H9 (cell line): ENCODE results near the gene KCNH5. TPM values are rescaled to one million over a fixed set of nuclear protein-coding genes. Genes with fewer than 3 reads are reported as not detected.

Experiments
- DNase-seq: peaks from one replicate; pipeline ENCODE4 v3.0.0-alpha.2; 2017
- H2AFZ ChIP-seq: one replicate; pipeline ENCODE4 v1.6.1; 2013; ENCODE audit warnings: mild to moderate bottlenecking, low read length, control low read depth, moderate library complexity
- H2AK5ac ChIP-seq: 2 replicates; pipeline ENCODE4 v1.6.1; 2013; ENCODE audit warnings: low read length, control low read depth, mixed read lengths; ENCODE audit not compliant: insufficient read length
- H2BK120ac ChIP-seq: one replicate; pipeline ENCODE4 v1.6.1; 2013; ENCODE audit warnings: low read depth, mild to moderate bottlenecking, low read length, control low read depth, inconsistent platforms; ENCODE audit not compliant: poor library complexity, severe bottlenecking
- H2BK12ac ChIP-seq: 2 replicates; pipeline ENCODE4 v1.6.1; 2013; ENCODE audit warnings: low read length, control low read depth, mixed read lengths, low read depth; ENCODE audit not compliant: insufficient read length
- H2BK15ac ChIP-seq: 2 replicates; pipeline ENCODE4 v1.6.1; 2013; ENCODE audit warnings: low read depth, low read length, control low read depth
- H2BK20ac ChIP-seq: one replicate; pipeline ENCODE4 v1.6.1; 2013; ENCODE audit warnings: low read depth, mild to moderate bottlenecking, low read length, control low read depth, inconsistent platforms; ENCODE audit not compliant: poor library complexity, severe bottlenecking
- H2BK5ac ChIP-seq: 2 replicates; pipeline ENCODE4 v1.6.1; 2013; ENCODE audit warnings: low read length, control low read depth, mixed read lengths; ENCODE audit not compliant: insufficient read length
- H3K14ac ChIP-seq: 2 replicates; pipeline ENCODE4 v1.6.1; 2013; ENCODE audit warnings: low read length, control low read depth; ENCODE audit not compliant: insufficient read depth
- H3K18ac ChIP-seq: 2 replicates; pipeline ENCODE4 v1.6.1; 2013; ENCODE audit warnings: low read depth, mild to moderate bottlenecking, mixed read lengths, low read length, control low read depth; ENCODE audit not compliant: insufficient read length
- H3K23ac ChIP-seq: 2 replicates; pipeline ENCODE4 v1.6.1; 2013; ENCODE audit warnings: low read length, control low read depth, mixed read lengths, low read depth; ENCODE audit not compliant: insufficient read length
- H3K23me2 ChIP-seq: 2 replicates; pipeline ENCODE4 v1.6.1; 2013; ENCODE audit warnings: low read depth, mild to moderate bottlenecking, mixed read lengths, low read length, control low read depth; ENCODE audit not compliant: insufficient read length, poor library complexity, severe bottlenecking
- H3K27ac ChIP-seq: 2 replicates; pipeline ENCODE4 v1.5.1; 2013; ENCODE audit warnings: low read length, control low read depth, mixed read lengths, low read depth; ENCODE audit not compliant: insufficient read length
- H3K27me3 ChIP-seq: 2 replicates; pipeline ENCODE4 v1.6.1; 2013; ENCODE audit warnings: low read length, control low read depth, inconsistent platforms; ENCODE audit not compliant: insufficient read depth
- H3K4ac ChIP-seq: 2 replicates; pipeline ENCODE4 v1.6.1; 2013; ENCODE audit warnings: low read depth, mild to moderate bottlenecking, control low read depth, inconsistent platforms, low read length, moderate library complexity
- H3K4me1 ChIP-seq: 2 replicates; pipeline ENCODE4 v1.6.1; 2013; ENCODE audit warnings: low read length, control low read depth, inconsistent platforms; ENCODE audit not compliant: insufficient read depth
- H3K4me2 ChIP-seq: 2 replicates; pipeline ENCODE4 v1.6.1; 2013; ENCODE audit warnings: low read length, control low read depth, mixed read lengths; ENCODE audit not compliant: insufficient read length, insufficient read depth
- H3K56ac ChIP-seq: 2 replicates; pipeline ENCODE4 v1.6.1; 2013; ENCODE audit warnings: low read depth, mild to moderate bottlenecking, mixed read lengths, low read length, control low read depth; ENCODE audit not compliant: insufficient read length
- H3K79me1 ChIP-seq: 2 replicates; pipeline ENCODE4 v1.6.1; 2013; ENCODE audit warnings: low read depth, mild to moderate bottlenecking, moderate library complexity, low read length, control low read depth, inconsistent platforms; ENCODE audit not compliant: insufficient read depth, poor library complexity, severe bottlenecking
- H3K79me2 ChIP-seq: 2 replicates; pipeline ENCODE4 v1.6.1; 2013; ENCODE audit warnings: low read length, control low read depth, inconsistent platforms; ENCODE audit not compliant: insufficient read depth
- H3K9ac ChIP-seq: 2 replicates; pipeline ENCODE4 v1.6.1; 2013; ENCODE audit warnings: low read length, control low read depth, mixed read lengths; ENCODE audit not compliant: insufficient read length; ENCODE audit errors: extremely low read depth
- H3K9me3 ChIP-seq: one replicate; pipeline ENCODE4 v1.6.1; 2013; ENCODE audit warnings: low read depth, low read length, inconsistent platforms; ENCODE audit not compliant: control insufficient read depth
- H3T11ph ChIP-seq: one replicate; pipeline ENCODE4 v1.6.1; 2013; ENCODE audit warnings: mild to moderate bottlenecking, low read length, control low read depth, inconsistent platforms
- H4K20me1 ChIP-seq: one replicate; pipeline ENCODE4 v1.6.1; 2013; ENCODE audit not compliant: control insufficient read depth, insufficient read length, insufficient read depth
- H4K5ac ChIP-seq: 2 replicates; pipeline ENCODE4 v1.6.1; 2013; ENCODE audit warnings: low read depth, mild to moderate bottlenecking, mixed read lengths, low read length, control low read depth; ENCODE audit not compliant: insufficient read length
- H4K8ac ChIP-seq: replicated peaks from 2 replicates; pipeline ENCODE4 v1.6.1; 2013; ENCODE audit warnings: low read length, control low read depth, mixed read lengths, low read depth; ENCODE audit not compliant: insufficient read length
- H4K91ac ChIP-seq: 2 replicates; pipeline ENCODE4 v1.6.1; 2013; ENCODE audit warnings: low read depth, mild to moderate bottlenecking, moderate library complexity, mixed read lengths, low read length, control low read depth; ENCODE audit not compliant: insufficient read length
- H3K27ac Mint-ChIP-seq, 3 experiments: 2 replicates in 2 of 3; 3 replicates in 1 of 3; pipeline ENCODE4 v1.8.0; 2020 to 2021; ENCODE audit warnings: mixed read lengths in 3 of 3, mild to moderate bottlenecking in 1 of 3, moderate library complexity in 1 of 3
- H3K27me3 Mint-ChIP-seq: 2 replicates; pipeline ENCODE4 v1.8.0; 2021; ENCODE audit warnings: low read depth, mild to moderate bottlenecking, moderate library complexity, mixed read lengths
- H3K36me3 Mint-ChIP-seq, 3 experiments: 2 replicates in 2 of 3; 3 replicates in 1 of 3; pipeline ENCODE4 v1.8.0; 2020 to 2021; ENCODE audit warnings: low read depth in 3 of 3, mixed read lengths in 3 of 3; ENCODE audit not compliant: insufficient read depth in 1 of 3
- H3K4me1 Mint-ChIP-seq, 2 experiments: 2 replicates each; pipeline ENCODE4 v1.8.0; 2020; ENCODE audit warnings: mixed read lengths in 2 of 2
- H3K4me3 Mint-ChIP-seq, 2 experiments: 2 replicates in 1 of 2; 3 replicates in 1 of 2; pipeline ENCODE4 v1.8.0; 2020 to 2021; ENCODE audit warnings: mild to moderate bottlenecking in 2 of 2, mixed read lengths in 2 of 2, moderate library complexity in 1 of 2
- H3K9me3 Mint-ChIP-seq, 2 experiments: 2 replicates in 1 of 2; 3 replicates in 1 of 2; pipeline ENCODE4 v1.8.0; 2020; ENCODE audit warnings: mild to moderate bottlenecking in 2 of 2, mixed read lengths in 2 of 2, moderate library complexity in 1 of 2
- WGBS: extraction: QIAGEN DNeasy Blood & Tissue Kit; methylation state at CpG from one replicate; pipeline ENCODE4 v1.1.7; 2013; ENCODE audit warnings: missing lambda C conversion rate, low lambda C conversion rate, mixed read lengths; ENCODE audit not compliant: insufficient read length; ENCODE audit errors: extremely low coverage; 5-methylcytosine and 5-hydroxymethylcytosine counted together
- total RNA-seq: library from RNA; stranded (reverse); gene quantifications from 2 replicates; pipeline ENCODE4 v1.2.1, GENCODE V29; 2021
- TF ChIP-seq, protein P1 (sequence below): fragments of 200-600 bp; sonication (generic); conservative IDR thresholded peaks from 3 replicates; pipeline ENCODE4 v1.8.0; 2021; ENCODE audit warnings: antibody characterized with exemption, mild to moderate bottlenecking

The KCNH5 gene
- total RNA-seq, 1 experiment from 2014 or later: 0.42 TPM

GRCh38 chr14:62844546-62844945 lies 200.7 kb downstream of the KCNH5 start:
- Histone ChIP-seq H3K23ac (no peak overlapping the region), H2BK15ac (no peak overlapping the region), H3K4ac (no peak overlapping the region), H3K79me1 (no peaks in the 10 kb centered on the region), H3K18ac (no peak overlapping the region), H4K91ac (no peak overlapping the region), H4K5ac (no peak overlapping the region), H3K4me1 (no peaks in the 10 kb centered on the region), H3K4me2 (no peak overlapping the region), H2AFZ (no peak overlapping the region), H3K27ac (no peak overlapping the region), H3K79me2 (no peaks in the 10 kb centered on the region), H2BK20ac (no peak overlapping the region), H3K27me3 (no peaks in the 10 kb centered on the region), H3T11ph (no peak overlapping the region), H3K9me3 (no peaks in the 10 kb centered on the region), H3K9ac (no peak overlapping the region), H3K14ac (no peak overlapping the region), H4K20me1 (no peaks in the 10 kb centered on the region), H4K8ac (no peak overlapping the region), H3K56ac (no peak overlapping the region), H2BK5ac (no peak overlapping the region), H2AK5ac (no peak overlapping the region), H2BK120ac (no peak overlapping the region), H3K23me2 (no peaks in the 10 kb centered on the region), H2BK12ac (no peak overlapping the region)
- no peak overlapping the region for H3K4me3 Mint-ChIP-seq
- no peaks in the 10 kb centered on the region for H3K27me3 Mint-ChIP-seq
- H3K27ac Mint-ChIP-seq: no peak overlapping the region
- WGBS: no CpG with 5 or more reads among the region's 2 CpGs
- no peaks in the 10 kb centered on the region for H3K9me3 Mint-ChIP-seq
- TF ChIP-seq, protein P1, sequence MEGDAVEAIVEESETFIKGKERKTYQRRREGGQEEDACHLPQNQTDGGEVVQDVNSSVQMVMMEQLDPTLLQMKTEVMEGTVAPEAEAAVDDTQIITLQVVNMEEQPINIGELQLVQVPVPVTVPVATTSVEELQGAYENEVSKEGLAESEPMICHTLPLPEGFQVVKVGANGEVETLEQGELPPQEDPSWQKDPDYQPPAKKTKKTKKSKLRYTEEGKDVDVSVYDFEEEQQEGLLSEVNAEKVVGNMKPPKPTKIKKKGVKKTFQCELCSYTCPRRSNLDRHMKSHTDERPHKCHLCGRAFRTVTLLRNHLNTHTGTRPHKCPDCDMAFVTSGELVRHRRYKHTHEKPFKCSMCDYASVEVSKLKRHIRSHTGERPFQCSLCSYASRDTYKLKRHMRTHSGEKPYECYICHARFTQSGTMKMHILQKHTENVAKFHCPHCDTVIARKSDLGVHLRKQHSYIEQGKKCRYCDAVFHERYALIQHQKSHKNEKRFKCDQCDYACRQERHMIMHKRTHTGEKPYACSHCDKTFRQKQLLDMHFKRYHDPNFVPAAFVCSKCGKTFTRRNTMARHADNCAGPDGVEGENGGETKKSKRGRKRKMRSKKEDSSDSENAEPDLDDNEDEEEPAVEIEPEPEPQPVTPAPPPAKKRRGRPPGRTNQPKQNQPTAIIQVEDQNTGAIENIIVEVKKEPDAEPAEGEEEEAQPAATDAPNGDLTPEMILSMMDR: no peak
- no peaks in the 10 kb centered on the region for H3K4me1 Mint-ChIP-seq
- no peak for DNase-seq
- no peaks in the 10 kb centered on the region for H3K36me3 Mint-ChIP-seq
